Smooth muscle cell (in vitro differentiated cells): Measurements from ENCODE around the gene UBTD1. TPM values are rescaled to one million over a fixed set of nuclear protein-coding genes. Genes with fewer than 3 reads are reported as not detected.

Experiments
- DNase-seq: peaks from one replicate; lab custom pipeline; 2025; ENCODE audit not compliant: unreplicated experiment; lab: John Stamatoyannopoulos, UW
- H2AFZ ChIP-seq: fragments of 200-600 bp; sonication (generic); 2 replicates; pipeline ENCODE4 v1.6.0; 2016; ENCODE audit warnings: antibody characterized with exemption, low read depth, mild to moderate bottlenecking
- H3F3A ChIP-seq: fragments of 200-600 bp; sonication (generic); 2 replicates; pipeline ENCODE4 v1.6.0; 2017; ENCODE audit warnings: antibody characterized with exemption, low read depth
- H3K27ac ChIP-seq: fragments of 200-600 bp; sonication (generic); 2 replicates; pipeline ENCODE4 v1.5.1; 2016; ENCODE audit warnings: low read depth, mild to moderate bottlenecking
- H3K27me3 ChIP-seq: fragments of 200-600 bp; sonication (generic); 2 replicates; pipeline ENCODE4 v1.6.1; 2016; ENCODE audit warnings: low read depth, mild to moderate bottlenecking
- H3K36me3 ChIP-seq: fragments of 200-600 bp; sonication (generic); 2 replicates; pipeline ENCODE4 v1.5.1; 2016; ENCODE audit warnings: low read depth
- H3K4me1 ChIP-seq: fragments of 200-600 bp; sonication (generic); 2 replicates; pipeline ENCODE4 v1.5.1; 2016; ENCODE audit warnings: low read depth
- H3K4me2 ChIP-seq: fragments of 200-600 bp; sonication (generic); 2 replicates; pipeline ENCODE4 v1.6.0; 2016; ENCODE audit warnings: mild to moderate bottlenecking
- H3K4me3 ChIP-seq: fragments of 200-600 bp; sonication (generic); 2 replicates; pipeline ENCODE4 v1.5.1; 2016; ENCODE audit warnings: mild to moderate bottlenecking
- H3K79me2 ChIP-seq: fragments of 200-600 bp; sonication (generic); 2 replicates; pipeline ENCODE4 v1.6.0; 2016; ENCODE audit warnings: low read depth, mild to moderate bottlenecking
- H3K9ac ChIP-seq: fragments of 200-600 bp; sonication (generic); 2 replicates; pipeline ENCODE4 v1.6.0; 2016; ENCODE audit warnings: low read depth
- H3K9me3 ChIP-seq: fragments of 200-600 bp; sonication (generic); replicated peaks from 2 replicates; pipeline ENCODE4 v1.5.1; 2016; ENCODE audit warnings: low read depth
- H4K20me1 ChIP-seq: fragments of 200-600 bp; sonication (generic); 2 replicates; pipeline ENCODE4 v1.6.0; 2016; ENCODE audit warnings: low read depth
- WGBS: methylation state at CpG from one replicate; pipeline ENCODE4 v1.1.7; 2016; ENCODE audit warnings: low lambda C conversion rate; 5-methylcytosine and 5-hydroxymethylcytosine counted together
- polyA plus RNA-seq: library from polyadenylated mRNA; unstranded; fragments of >200 nt; fragmentation: Nextera tagmentation; extraction: Ambion mirVana; gene quantifications from 2 replicates; pipeline ENCODE4 v1.2.1, GENCODE V29; 2016
- total RNA-seq: library from RNA; depleted of rRNA; stranded (reverse); fragments of >200 nt; gene quantifications from 2 replicates; pipeline ENCODE4 v1.2.3, GENCODE V29; 2014
- TF ChIP-seq, protein P1 (sequence below): fragments of 200-600 bp; sonication (generic); IDR thresholded peaks from 2 replicates; pipeline ENCODE4 v1.5.1; 2017; ENCODE audit warnings: borderline replicate concordance, mild to moderate bottlenecking, antibody characterized with exemption; ENCODE audit not compliant: insufficient read depth, poor library complexity, severe bottlenecking

UBTD1 gene
- total and polyA plus RNA-seq, 2 experiments from 2014 or later = 26.5 to 59.9 TPM

DNA sequence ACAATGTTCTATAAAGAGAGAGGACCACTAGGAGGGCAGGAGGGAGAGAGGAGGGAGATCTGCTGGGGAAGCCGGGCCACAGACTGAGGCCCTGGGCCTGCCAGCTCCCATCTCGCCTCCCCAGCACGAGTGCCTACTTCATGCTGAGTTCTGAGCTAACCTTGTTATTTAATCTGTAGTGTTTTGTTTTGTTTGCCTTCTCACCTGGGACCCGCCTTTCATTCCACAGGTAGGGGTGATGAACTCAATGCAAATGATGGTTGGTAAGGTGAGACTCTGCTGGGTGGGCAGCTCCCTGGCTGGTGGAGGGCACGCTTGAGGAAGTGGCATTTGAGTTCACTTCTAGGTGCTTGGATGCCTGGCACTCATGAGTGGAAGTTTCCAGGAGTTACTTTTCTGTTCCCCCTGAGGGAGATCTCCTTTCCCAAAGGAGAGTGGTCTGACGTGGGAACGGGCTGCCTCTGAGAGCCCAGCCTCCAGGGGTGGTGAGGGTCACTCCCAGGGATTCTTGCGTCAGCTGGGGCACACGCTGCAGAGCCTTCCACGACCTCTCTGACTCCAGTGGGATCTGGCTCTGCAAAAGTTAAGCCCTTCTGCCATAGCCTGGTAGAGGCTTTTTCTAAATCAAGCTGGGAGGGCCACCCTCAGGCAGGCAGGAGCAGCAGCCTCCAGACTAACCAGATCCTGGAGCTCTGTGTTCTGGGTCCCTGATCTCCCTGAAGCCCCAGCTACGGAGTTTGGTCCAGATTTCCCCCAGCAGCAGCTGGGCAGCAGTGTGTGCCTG lies 22.4 kb downstream of the UBTD1 start:
- peaks cover 99% of the 10 kb centered on the region for H4K20me1 ChIP-seq
- TF ChIP-seq, protein P1, sequence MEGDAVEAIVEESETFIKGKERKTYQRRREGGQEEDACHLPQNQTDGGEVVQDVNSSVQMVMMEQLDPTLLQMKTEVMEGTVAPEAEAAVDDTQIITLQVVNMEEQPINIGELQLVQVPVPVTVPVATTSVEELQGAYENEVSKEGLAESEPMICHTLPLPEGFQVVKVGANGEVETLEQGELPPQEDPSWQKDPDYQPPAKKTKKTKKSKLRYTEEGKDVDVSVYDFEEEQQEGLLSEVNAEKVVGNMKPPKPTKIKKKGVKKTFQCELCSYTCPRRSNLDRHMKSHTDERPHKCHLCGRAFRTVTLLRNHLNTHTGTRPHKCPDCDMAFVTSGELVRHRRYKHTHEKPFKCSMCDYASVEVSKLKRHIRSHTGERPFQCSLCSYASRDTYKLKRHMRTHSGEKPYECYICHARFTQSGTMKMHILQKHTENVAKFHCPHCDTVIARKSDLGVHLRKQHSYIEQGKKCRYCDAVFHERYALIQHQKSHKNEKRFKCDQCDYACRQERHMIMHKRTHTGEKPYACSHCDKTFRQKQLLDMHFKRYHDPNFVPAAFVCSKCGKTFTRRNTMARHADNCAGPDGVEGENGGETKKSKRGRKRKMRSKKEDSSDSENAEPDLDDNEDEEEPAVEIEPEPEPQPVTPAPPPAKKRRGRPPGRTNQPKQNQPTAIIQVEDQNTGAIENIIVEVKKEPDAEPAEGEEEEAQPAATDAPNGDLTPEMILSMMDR = no peak
- no peaks in the 10 kb centered on the region for H3K27me3 ChIP-seq
- H3K79me2 ChIP-seq = peaks cover 92% of the 10 kb centered on the region
- H3F3A ChIP-seq = peaks cover 7% of the 10 kb centered on the region
- DNase-seq = no peak
- no peak overlapping the region for H3K4me2 ChIP-seq
- no peak overlapping the region for H3K4me3 ChIP-seq
- H3K36me3 ChIP-seq = no peaks in the 10 kb centered on the region
- no peak overlapping the region for H3K9ac ChIP-seq
- 71% methylated on average over 11 of the region's 11 CpGs for WGBS
- peaks cover 15% of the 10 kb centered on the region for H3K4me1 ChIP-seq
- no peak overlapping the region for H2AFZ ChIP-seq
- no peak overlapping the region for H3K27ac ChIP-seq
- H3K9me3 ChIP-seq = no peaks in the 10 kb centered on the region

DNA sequence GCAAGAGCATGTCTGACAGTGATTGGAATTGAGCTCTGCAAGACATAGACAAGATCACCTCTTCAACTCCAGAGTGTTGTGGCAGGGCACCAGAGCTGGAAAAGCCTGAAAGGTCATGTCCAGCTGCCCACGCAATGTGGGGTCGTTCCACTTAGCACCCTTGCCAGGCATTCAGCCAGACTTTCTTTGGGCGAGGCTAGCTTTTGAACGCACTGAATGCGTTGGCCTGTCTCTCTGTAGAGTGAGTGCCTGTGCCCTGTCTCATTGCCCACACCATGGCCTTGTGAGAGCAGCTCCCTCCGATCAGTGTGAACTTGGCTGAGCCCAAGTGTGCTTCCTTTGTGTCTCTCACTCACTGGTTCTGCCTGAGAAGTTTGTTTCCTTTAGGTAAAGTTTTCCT lies 23.3 kb downstream of the UBTD1 start:
- H3K27ac ChIP-seq = no peak overlapping the region
- 90% methylated on average over 6 of the region's 6 CpGs for WGBS
- H3K4me2 ChIP-seq = no peak overlapping the region
- TF ChIP-seq, protein P1 = no peak
- peaks cover 89% of the 10 kb centered on the region for H3K79me2 ChIP-seq
- no peaks in the 10 kb centered on the region for H3K36me3 ChIP-seq
- H3F3A ChIP-seq = peaks cover 7% of the 10 kb centered on the region
- H3K9me3 ChIP-seq = no peaks in the 10 kb centered on the region
- H3K4me1 ChIP-seq = peaks cover 15% of the 10 kb centered on the region
- no peak overlapping the region for H3K9ac ChIP-seq
- no peak for DNase-seq
- no peak overlapping the region for H2AFZ ChIP-seq
- H3K27me3 ChIP-seq = no peaks in the 10 kb centered on the region
- H3K4me3 ChIP-seq = no peak overlapping the region
- peaks cover 98% of the 10 kb centered on the region for H4K20me1 ChIP-seq

DNA sequence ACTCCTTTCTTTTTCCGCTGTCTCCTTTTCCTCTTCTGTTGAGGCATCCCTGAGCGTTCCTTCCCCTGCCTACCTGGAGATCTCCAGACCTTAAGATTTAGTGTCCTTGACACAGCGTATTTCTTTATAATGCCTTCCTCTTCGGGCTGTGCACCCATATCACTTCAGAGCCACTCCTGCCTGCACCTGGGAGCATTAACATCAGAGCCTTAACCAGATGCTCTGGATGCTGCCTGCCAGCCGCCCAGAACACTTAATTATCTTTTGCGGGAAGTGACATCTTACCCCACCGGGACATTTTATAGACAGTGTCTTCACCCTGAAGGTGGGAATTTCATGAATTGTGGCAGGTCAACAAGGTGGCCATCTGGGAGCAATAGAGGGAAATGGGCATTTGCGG lies 24.2 kb downstream of the UBTD1 start:
- Histone ChIP-seq H3K9me3 (no peaks in the 10 kb centered on the region), H3F3A (peaks cover 7% of the 10 kb centered on the region), H3K4me3 (no peak overlapping the region), H3K36me3 (no peaks in the 10 kb centered on the region), H3K27ac (no peak overlapping the region), H4K20me1 (peaks cover 90% of the 10 kb centered on the region), H3K4me2 (no peak overlapping the region), H2AFZ (no peak overlapping the region), H3K4me1 (peaks cover 15% of the 10 kb centered on the region), H3K9ac (no peak overlapping the region), H3K79me2 (peaks cover 83% of the 10 kb centered on the region), H3K27me3 (no peaks in the 10 kb centered on the region)
- TF ChIP-seq, protein P1 = no peak
- 90% methylated on average over 8 of the region's 8 CpGs for WGBS
- DNase-seq = no peak

DNA sequence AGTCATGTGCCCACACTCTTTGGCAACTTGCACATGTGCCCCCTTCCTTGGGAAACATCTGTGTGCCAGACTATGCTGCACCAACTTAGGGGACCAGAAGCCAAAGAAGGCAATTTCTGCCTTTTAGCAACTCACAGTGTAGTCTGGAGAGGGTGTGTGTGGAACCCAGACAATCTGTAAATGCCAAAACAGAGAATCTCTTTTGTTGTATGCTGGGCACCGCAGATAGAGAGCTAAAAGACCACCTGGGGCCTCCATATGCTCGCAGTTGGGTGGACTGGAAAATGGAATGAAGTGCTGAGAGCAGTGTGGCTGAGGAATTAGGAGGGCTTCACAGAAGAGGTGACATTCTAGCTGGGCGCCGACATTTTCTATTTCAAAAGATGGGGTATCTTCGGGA lies 26.4 kb downstream of the UBTD1 start:
- no peak overlapping the region for H3K27ac ChIP-seq
- 95% methylated on average over 5 of the region's 5 CpGs for WGBS
- H4K20me1 ChIP-seq = peaks cover 72% of the 10 kb centered on the region
- H2AFZ ChIP-seq = no peak overlapping the region
- H3K79me2 ChIP-seq = peaks cover 63% of the 10 kb centered on the region
- TF ChIP-seq, protein P1 = no peak
- H3K4me3 ChIP-seq = no peak overlapping the region
- no peak overlapping the region for H3K9ac ChIP-seq
- H3F3A ChIP-seq = no peaks in the 10 kb centered on the region
- no peak for DNase-seq
- H3K36me3 ChIP-seq = no peaks in the 10 kb centered on the region
- no peak overlapping the region for H3K4me2 ChIP-seq
- no peaks in the 10 kb centered on the region for H3K4me1 ChIP-seq
- H3K27me3 ChIP-seq = no peaks in the 10 kb centered on the region
- no peaks in the 10 kb centered on the region for H3K9me3 ChIP-seq
